HepG2 (cell line): ENCODE results near the gene TSPAN15. TPM values are rescaled to one million over a fixed set of nuclear protein-coding genes. Genes with fewer than 3 reads are reported as not detected.

Experiments
- ATAC-seq: fragments of 200-7000 bp; cut with Tn5 transposase; 3 replicates; pipeline ENCODE4 v1.9.1; 2020; ENCODE audit warnings: mild to moderate bottlenecking, moderate library complexity
- BruUV-seq: library from RNA; stranded (reverse); fragments of 400-500 nt; replicated peaks from 2 replicates; lab custom pipeline; 2021; lab: Mats Ljungman, UMichigan
- CTCF ChIA-PET: fragments of 300-600 bp; formaldehyde crosslinking; extraction: SDS; loops from one replicate; lab custom pipeline; 2021; ENCODE audit warnings: low total read pairs, inconsistent platforms, low intra/inter-chr PET ratio; lab: Yijun Ruan, JAX
- POLR2A ChIA-PET: fragments of 350-600 bp; sonication (Branson Sonifier 250); formaldehyde crosslinking; loops from one replicate; lab custom pipeline; 2020; ENCODE audit warnings: antibody characterized with exemption, inconsistent platforms; lab: Yijun Ruan, JAX
- DNase-seq: peaks from one replicate; pipeline ENCODE4 v3.0.0-alpha.2; 2015; ENCODE audit warnings: low spot score
- FAIRE-seq: peaks from 3 replicates; lab custom pipeline; 2011; peaks lifted over from hg19 to GRCh38; lab: Jason Lieb, UNC
- H2AFZ ChIP-seq: one replicate; pipeline ENCODE4 v1.6.1; 2011; ENCODE audit warnings: low read length, inconsistent platforms
- H3K27ac ChIP-seq: fragments of 300-600 bp; 3 replicates; pipeline ENCODE4 v1.8.0; 2011; ENCODE audit warnings: mixed run types, mild to moderate bottlenecking, mixed read lengths, low read length, inconsistent platforms; ENCODE audit not compliant: insufficient read depth; ENCODE audit errors: extremely low read length
- H3K27me3 ChIP-seq, 2 experiments: fragments of 200-600 bp in 1 of 2; 2 replicates in 1 of 2; 3 replicates in 1 of 2; pipeline versions ENCODE4 v1.6.0 to v1.8.0; 2011; ENCODE audit warnings: low read length in 2 of 2, mild to moderate bottlenecking in 2 of 2, moderate library complexity in 2 of 2, inconsistent platforms in 1 of 2; ENCODE audit not compliant: insufficient read depth in 2 of 2, control insufficient read depth in 1 of 2
- H3K36me3 ChIP-seq, 2 experiments: fragments of 200-600 bp in 1 of 2; replicated peaks in 1 of 2; 2 replicates in 1 of 2; 3 replicates in 1 of 2; pipeline versions ENCODE4 v1.5.1 to v1.8.0; 2011; ENCODE audit warnings: low read length in 2 of 2, inconsistent platforms in 1 of 2; ENCODE audit not compliant: insufficient read depth in 2 of 2, control insufficient read depth in 1 of 2
- H3K4me1 ChIP-seq: 2 replicates; pipeline ENCODE4 v1.5.1; 2012; ENCODE audit warnings: low read length, inconsistent platforms; ENCODE audit not compliant: insufficient read depth
- H3K4me2 ChIP-seq: 2 replicates; pipeline ENCODE4 v1.6.0; 2011; ENCODE audit warnings: low read depth, low read length, inconsistent platforms
- H3K4me3 ChIP-seq, 3 experiments: fragments of 200-600 bp in 1 of 3; sonication (generic), shearing (Covaris generic) in 1 of 3; replicated peaks in 1 of 3; 2 replicates each; pipeline ENCODE4 v1.5.1; 2011 to 2016; ENCODE audit warnings: low read length in 3 of 3, inconsistent platforms in 2 of 3, low read depth in 2 of 3, mild to moderate bottlenecking in 2 of 3, control low read depth in 1 of 3, mixed read lengths in 1 of 3; ENCODE audit not compliant: insufficient read depth in 1 of 3
- H3K79me2 ChIP-seq: one replicate; pipeline ENCODE4 v1.6.1; 2011; ENCODE audit warnings: low read length, inconsistent platforms; ENCODE audit not compliant: insufficient read depth
- H3K9ac ChIP-seq: 2 replicates; pipeline ENCODE4 v1.6.0; 2011; ENCODE audit warnings: mild to moderate bottlenecking, low read depth, low read length, inconsistent platforms; ENCODE audit not compliant: insufficient read depth
- H3K9me3 ChIP-seq: 2 replicates; pipeline ENCODE4 v1.5.1; 2012; ENCODE audit warnings: mild to moderate bottlenecking, low read length
- H4K20me1 ChIP-seq: 2 replicates; pipeline ENCODE4 v1.6.0; 2011; ENCODE audit warnings: inconsistent platforms, mild to moderate bottlenecking, low read length, moderate library complexity; ENCODE audit not compliant: insufficient read depth
- IRX3 ChIP-seq: sonication (generic); formaldehyde crosslinking; IDR thresholded peaks from 2 replicates; pipeline ENCODE4 v1.8.1; 2023; ENCODE audit warnings: mild to moderate bottlenecking, low read depth, missing genetic modification reagents, borderline replicate concordance
- JARID2 ChIP-seq: sonication (generic); formaldehyde crosslinking; IDR thresholded peaks from 2 replicates; pipeline ENCODE4 v1.8.1; 2023; ENCODE audit warnings: missing genetic modification reagents, inconsistent platforms; ENCODE audit not compliant: insufficient replicate concordance
- KDM1A ChIP-seq: IDR thresholded peaks from 2 replicates; pipeline ENCODE4 v1.6.1; 2016; ENCODE audit warnings: missing compliant biosample characterization
- MED1 ChIP-seq: sonication (generic); formaldehyde crosslinking; IDR thresholded peaks from 2 replicates; pipeline ENCODE4 v1.4.0; 2020; ENCODE audit warnings: missing genetic modification reagents
- TIGD3 ChIP-seq: sonication (generic); formaldehyde crosslinking; IDR thresholded peaks from 2 replicates; pipeline ENCODE4 v1.5.1; 2020; ENCODE audit warnings: mild to moderate bottlenecking, missing genetic modification reagents, borderline replicate concordance
- ZBTB37 ChIP-seq: sonication (generic); formaldehyde crosslinking; IDR thresholded peaks from 2 replicates; pipeline ENCODE4 v1.4.0; 2020; ENCODE audit warnings: mild to moderate bottlenecking, missing genetic modification reagents
- ZFP41 ChIP-seq: sonication (generic); formaldehyde crosslinking; IDR thresholded peaks from 2 replicates; pipeline ENCODE4 v1.4.0; 2020; ENCODE audit warnings: mild to moderate bottlenecking, missing genetic modification reagents, borderline replicate concordance
- ZNF280B ChIP-seq: sonication (generic); formaldehyde crosslinking; IDR thresholded peaks from 2 replicates; pipeline ENCODE4 v1.5.0; 2020; ENCODE audit warnings: missing genetic modification reagents, mild to moderate bottlenecking, borderline replicate concordance
- ZNF496 ChIP-seq: sonication (generic); formaldehyde crosslinking; IDR thresholded peaks from 2 replicates; pipeline ENCODE4 v1.8.1; 2023; ENCODE audit warnings: mild to moderate bottlenecking, moderate library complexity, missing genetic modification reagents; ENCODE audit not compliant: insufficient replicate concordance
- WGBS: methylation state at CpG from one replicate; pipeline ENCODE4 v1.1.6; 2017; ENCODE audit warnings: low lambda C conversion rate; 5-methylcytosine and 5-hydroxymethylcytosine counted together
- in situ Hi-C: cut with HindIII; loops from 2 replicates; pipeline ENCODE4 v1.10.0; 2017; ENCODE audit warnings: low pct_unique_long_range_greater_than_20kb; ENCODE audit not compliant: extremely low pct_ligation_motif_present
- intact Hi-C: fragments of 100-400 bp; cut with micrococcal nuclease; formaldehyde crosslinking; loops from one replicate; pipeline ENCODE4 v1.10.0; 2022; ENCODE audit not compliant: unreplicated experiment
- polyA plus RNA-seq, 8 experiments: library from polyadenylated mRNA; depleted of rRNA in 3 of 8; stranded (reverse) in 7 of 8; unstranded in 1 of 8; fragments of >200 nt; fragmentation: Illumina TruSeq in 4 of 8; extraction: Trizol in 4 of 8; gene quantifications; 2 replicates each; pipeline versions ENCODE4 v1.2.1 to v1.2.3, GENCODE V29; 2011 to 2016; ENCODE audit warnings: low read depth in 4 of 8, missing spikeins in 1 of 8, mixed read lengths in 1 of 8; ENCODE audit not compliant: insufficient read depth in 1 of 8
- total RNA-seq, 5 experiments: library from RNA; depleted of rRNA; stranded (reverse); fragments of >200 nt; fragmentation: Illumina TruSeq; extraction: Trizol; gene quantifications; 2 replicates each; pipeline ENCODE4 v1.2.3, GENCODE V29; 2016; ENCODE audit warnings: low read depth in 1 of 5
- TF ChIP-seq, protein P1 (sequence below): sonication (generic); formaldehyde crosslinking; IDR thresholded peaks from 2 replicates; pipeline ENCODE4 v1.4.0; 2020; ENCODE audit warnings: mild to moderate bottlenecking, missing genetic modification reagents, borderline replicate concordance

TSPAN15 gene
- total and polyA plus RNA-seq, 2 of the 13 experiments (the other 11 are each of a cell fraction or from before 2014, with no cell fraction given): 0.27 to 3.2 TPM

- TF ChIP-seq, protein P1, sequence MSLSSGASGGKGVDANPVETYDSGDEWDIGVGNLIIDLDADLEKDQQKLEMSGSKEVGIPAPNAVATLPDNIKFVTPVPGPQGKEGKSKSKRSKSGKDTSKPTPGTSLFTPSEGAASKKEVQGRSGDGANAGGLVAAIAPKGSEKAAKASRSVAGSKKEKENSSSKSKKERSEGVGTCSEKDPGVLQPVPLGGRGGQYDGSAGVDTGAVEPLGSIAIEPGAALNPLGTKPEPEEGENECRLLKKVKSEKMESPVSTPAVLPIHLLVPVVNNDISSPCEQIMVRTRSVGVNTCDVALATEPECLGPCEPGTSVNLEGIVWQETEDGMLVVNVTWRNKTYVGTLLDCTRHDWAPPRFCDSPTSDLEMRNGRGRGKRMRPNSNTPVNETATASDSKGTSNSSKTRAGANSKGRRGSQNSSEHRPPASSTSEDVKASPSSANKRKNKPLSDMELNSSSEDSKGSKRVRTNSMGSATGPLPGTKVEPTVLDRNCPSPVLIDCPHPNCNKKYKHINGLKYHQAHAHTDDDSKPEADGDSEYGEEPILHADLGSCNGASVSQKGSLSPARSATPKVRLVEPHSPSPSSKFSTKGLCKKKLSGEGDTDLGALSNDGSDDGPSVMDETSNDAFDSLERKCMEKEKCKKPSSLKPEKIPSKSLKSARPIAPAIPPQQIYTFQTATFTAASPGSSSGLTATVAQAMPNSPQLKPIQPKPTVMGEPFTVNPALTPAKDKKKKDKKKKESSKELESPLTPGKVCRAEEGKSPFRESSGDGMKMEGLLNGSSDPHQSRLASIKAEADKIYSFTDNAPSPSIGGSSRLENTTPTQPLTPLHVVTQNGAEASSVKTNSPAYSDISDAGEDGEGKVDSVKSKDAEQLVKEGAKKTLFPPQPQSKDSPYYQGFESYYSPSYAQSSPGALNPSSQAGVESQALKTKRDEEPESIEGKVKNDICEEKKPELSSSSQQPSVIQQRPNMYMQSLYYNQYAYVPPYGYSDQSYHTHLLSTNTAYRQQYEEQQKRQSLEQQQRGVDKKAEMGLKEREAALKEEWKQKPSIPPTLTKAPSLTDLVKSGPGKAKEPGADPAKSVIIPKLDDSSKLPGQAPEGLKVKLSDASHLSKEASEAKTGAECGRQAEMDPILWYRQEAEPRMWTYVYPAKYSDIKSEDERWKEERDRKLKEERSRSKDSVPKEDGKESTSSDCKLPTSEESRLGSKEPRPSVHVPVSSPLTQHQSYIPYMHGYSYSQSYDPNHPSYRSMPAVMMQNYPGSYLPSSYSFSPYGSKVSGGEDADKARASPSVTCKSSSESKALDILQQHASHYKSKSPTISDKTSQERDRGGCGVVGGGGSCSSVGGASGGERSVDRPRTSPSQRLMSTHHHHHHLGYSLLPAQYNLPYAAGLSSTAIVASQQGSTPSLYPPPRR (CRISPR knock-in tag): no peak
- TF ChIP-seq MED1 (CRISPR knock-in tag): no peak
- TF ChIP-seq KDM1A (CRISPR knock-in tag): no peak
- TF ChIP-seq IRX3 (CRISPR knock-in tag): no peak
These were observed 48.9 kb upstream of the TSPAN15 start (continued) for GRCh38 chr10:69402386-69402785.

GRCh38 chr10:69403066-69403465 is 48.2 kb upstream of the TSPAN15 start:
- H3K4me2 ChIP-seq: no peak overlapping the region
- FAIRE-seq (no peak), ATAC-seq (no peak), DNase-seq (no peak)
- POLR2A ChIA-PET: no interaction called here
- CTCF ChIA-PET: no interaction called here
- peaks cover 0 to 15% of the 10 kb centered on the region in 2 experiments; a peak in 1 of 5 replicates for H3K27me3 ChIP-seq
- no TSS peak for BruUV-seq
- H3K9me3 ChIP-seq: no peaks in the 10 kb centered on the region
- H4K20me1 ChIP-seq: no peaks in the 10 kb centered on the region
- H2AFZ ChIP-seq: no peak overlapping the region
- intact Hi-C loops: no loop called here
- no peaks in the 10 kb centered on the region for H3K36me3 ChIP-seq
- H3K4me1 ChIP-seq: peaks cover 3% of the 10 kb centered on the region
- WGBS: no CpG with 5 or more reads among the region's 1 CpG
- in situ Hi-C loops: no loop called here
- no peak overlapping the region for H3K27ac ChIP-seq
- no peaks in the 10 kb centered on the region for H3K79me2 ChIP-seq
- no peak overlapping the region for H3K9ac ChIP-seq
- no peak overlapping the region for H3K4me3 ChIP-seq
- TF ChIP-seq ZFP41 (CRISPR knock-in tag) (no peak), JARID2 (CRISPR knock-in tag) (no peak), ZNF280B (CRISPR knock-in tag) (no peak), ZNF496 (no peak), ZBTB37 (no peak), TIGD3 (CRISPR knock-in tag) (no peak)
